GM23338 (cell line): Measurements from ENCODE around the gene DDR2. TPM values are rescaled to one million over a fixed set of nuclear protein-coding genes. Genes with fewer than 3 reads are reported as not detected.

ENCODE experiments used
- ATAC-seq: fragments of 200-7000 bp; cut with Tn5 transposase; 3 replicates; pipeline ENCODE4 v1.9.1; 2020
- DNase-seq: peaks from one replicate; pipeline ENCODE4 v3.0.0-alpha.2; 2015; ENCODE audit warnings: low spot score
- H2AFZ ChIP-seq: fragments of 200-600 bp; sonication (generic); 2 replicates; pipeline ENCODE4 v1.8.0; 2016; ENCODE audit warnings: antibody characterized with exemption, mild to moderate bottlenecking, moderate library complexity
- H3F3A ChIP-seq: fragments of 200-600 bp; sonication (generic); replicated peaks from 2 replicates; pipeline ENCODE4 v1.8.0; 2017; ENCODE audit warnings: antibody characterized with exemption, mixed run types, low read depth
- H3K27ac ChIP-seq: fragments of 200-600 bp; sonication (generic); 2 replicates; pipeline ENCODE4 v1.6.1; 2016; ENCODE audit warnings: low read depth
- H3K27me3 ChIP-seq: fragments of 200-600 bp; sonication (generic); 2 replicates; pipeline ENCODE4 v1.8.0; 2016; ENCODE audit warnings: mild to moderate bottlenecking, mixed run types, moderate library complexity; ENCODE audit not compliant: insufficient read depth
- H3K36me3 ChIP-seq: fragments of 200-600 bp; sonication (generic); 2 replicates; pipeline ENCODE4 v1.8.0; 2016; ENCODE audit warnings: mild to moderate bottlenecking; ENCODE audit not compliant: insufficient read depth
- H3K4me1 ChIP-seq: fragments of 200-600 bp; sonication (generic); 2 replicates; pipeline ENCODE4 v1.8.0; 2016; ENCODE audit warnings: mild to moderate bottlenecking, moderate library complexity; ENCODE audit not compliant: insufficient read depth
- H3K4me2 ChIP-seq: fragments of 200-600 bp; sonication (generic); 2 replicates; pipeline ENCODE4 v1.7.1; 2017; ENCODE audit warnings: mixed run types
- H3K4me3 ChIP-seq: fragments of 200-600 bp; sonication (generic); 2 replicates; pipeline ENCODE4 v1.6.1; 2016; ENCODE audit warnings: mixed run types
- H3K79me2 ChIP-seq: fragments of 200-600 bp; sonication (generic); replicated peaks from 2 replicates; pipeline ENCODE4 v1.8.0; 2017; ENCODE audit warnings: mild to moderate bottlenecking; ENCODE audit not compliant: insufficient read depth
- H3K9me2 ChIP-seq: fragments of 200-600 bp; sonication (generic); 2 replicates; pipeline ENCODE4 v1.8.0; 2017; ENCODE audit not compliant: insufficient read depth
- H4K20me1 ChIP-seq: fragments of 200-600 bp; sonication (generic); replicated peaks from 2 replicates; pipeline ENCODE4 v1.8.0; 2017; ENCODE audit warnings: mild to moderate bottlenecking; ENCODE audit not compliant: insufficient read depth
- H3K27ac Mint-ChIP-seq: 2 replicates; pipeline ENCODE4 v1.8.0; 2020; ENCODE audit warnings: inconsistent platforms, mild to moderate bottlenecking, moderate library complexity, mixed read lengths
- H3K27me3 Mint-ChIP-seq: 3 replicates; pipeline ENCODE4 v1.8.0; 2022; ENCODE audit warnings: low read depth, mild to moderate bottlenecking, moderate library complexity, mixed read lengths, inconsistent platforms; ENCODE audit not compliant: insufficient read depth, poor library complexity
- H3K36me3 Mint-ChIP-seq: 3 replicates; pipeline ENCODE4 v1.8.0; 2021; ENCODE audit warnings: low read depth, mild to moderate bottlenecking, inconsistent platforms, moderate library complexity, mixed read lengths
- H3K4me1 Mint-ChIP-seq: 3 replicates; pipeline ENCODE4 v1.8.0; 2020; ENCODE audit warnings: mild to moderate bottlenecking, inconsistent platforms, mixed read lengths
- H3K4me3 Mint-ChIP-seq: 3 replicates; pipeline ENCODE4 v1.8.0; 2021; ENCODE audit warnings: moderate library complexity, mild to moderate bottlenecking, inconsistent platforms, mixed read lengths
- H3K9me3 Mint-ChIP-seq: 3 replicates; pipeline ENCODE4 v1.8.0; 2020; ENCODE audit warnings: moderate library complexity, mild to moderate bottlenecking, inconsistent platforms, mixed read lengths
- CREB1 ChIP-seq: fragments of 250-450 bp; sonication (Bioruptor Pico); IDR thresholded peaks from 2 replicates; pipeline ENCODE4 v1.5.0; 2020; ENCODE audit warnings: low read depth, mild to moderate bottlenecking, moderate library complexity
- CTCF ChIP-seq, 2 experiments: fragments of 200-600 bp in 1 of 2; sonication (generic) in 1 of 2; conservative IDR thresholded peaks; 2 replicates each; pipeline versions ENCODE4 v1.5.1 to v1.6.1; 2016 to 2017; ENCODE audit warnings: antibody characterized with exemption in 2 of 2, low read depth in 2 of 2, mild to moderate bottlenecking in 2 of 2, moderate library complexity in 1 of 2
- ETS1 ChIP-seq: IDR thresholded peaks from 2 replicates; pipeline ENCODE4 v1.6.1; 2016; ENCODE audit warnings: antibody characterized with exemption
- EZH2 ChIP-seq: fragments of 200-600 bp; sonication (generic); IDR thresholded peaks from one replicate; pipeline ENCODE4 v1.8.0; 2017; ENCODE audit warnings: antibody characterized with exemption, mild to moderate bottlenecking, low read depth; ENCODE audit not compliant: unreplicated experiment
- EZH2phosphoT487 ChIP-seq: fragments of 200-600 bp; sonication (generic); IDR thresholded peaks from one replicate; pipeline ENCODE4 v1.8.1; 2018; ENCODE audit warnings: antibody characterized with exemption; ENCODE audit not compliant: unreplicated experiment
- JUNB ChIP-seq: IDR thresholded peaks from one replicate; pipeline ENCODE4 v1.6.1; 2016; ENCODE audit warnings: antibody characterized with exemption; ENCODE audit not compliant: unreplicated experiment
- NANOG ChIP-seq: IDR thresholded peaks from 2 replicates; pipeline ENCODE4 v1.6.1; 2016; ENCODE audit warnings: antibody characterized with exemption, borderline replicate concordance
- POLR2AphosphoS5 ChIP-seq: IDR thresholded peaks from 2 replicates; pipeline ENCODE4 v1.6.1; 2016; ENCODE audit warnings: antibody characterized with exemption, low read depth
- REST ChIP-seq: IDR thresholded peaks from one replicate; pipeline ENCODE4 v1.6.1; 2018; ENCODE audit warnings: antibody characterized with exemption; ENCODE audit not compliant: unreplicated experiment
- STAT1 ChIP-seq: IDR thresholded peaks from one replicate; pipeline ENCODE4 v1.6.1; 2016; ENCODE audit warnings: antibody characterized with exemption; ENCODE audit not compliant: unreplicated experiment
- ZNF114 ChIP-seq: fragments of 250-450 bp; sonication (Bioruptor Pico); IDR thresholded peaks from 2 replicates; pipeline ENCODE4 v1.5.0; 2020; ENCODE audit warnings: mild to moderate bottlenecking, moderate library complexity
- ZNF331 ChIP-seq: fragments of 250-450 bp; sonication (Bioruptor Pico); IDR thresholded peaks from 2 replicates; pipeline ENCODE4 v1.5.0; 2020; ENCODE audit warnings: low read depth, mild to moderate bottlenecking, moderate library complexity
- ZNF462 ChIP-seq: fragments of 250-450 bp; sonication (Bioruptor Pico); IDR thresholded peaks from 2 replicates; pipeline ENCODE4 v1.5.0; 2020; ENCODE audit warnings: mild to moderate bottlenecking, moderate library complexity
- polyA plus RNA-seq: library from polyadenylated mRNA; unstranded; fragments of >200 nt; fragmentation: Nextera tagmentation; extraction: Ambion mirVana; gene quantifications from 2 replicates; pipeline ENCODE4 v1.2.1, GENCODE V29; 2016
- total RNA-seq: library from RNA; depleted of rRNA; stranded (reverse); fragments of >200 nt; shearing (Covaris generic); gene quantifications from 2 replicates; pipeline ENCODE4 v1.2.3, GENCODE V29; 2014

The DDR2 gene
- total and polyA plus RNA-seq, 2 experiments from 2014 or later: 0.66 to 1.8 TPM

- Mint-ChIP-seq H3K27ac (no peak overlapping the region), H3K4me3 (no peak overlapping the region), H3K27me3 (peaks cover 1% of the 10 kb centered on the region), H3K4me1 (peaks cover 8% of the 10 kb centered on the region; the same call in 2 of the 3 replicates), H3K36me3 (no peaks in the 10 kb centered on the region), H3K9me3 (no peaks in the 10 kb centered on the region)
- no peak overlapping the region for H3K4me3 ChIP-seq
- H3K4me1 ChIP-seq: peaks cover 6% of the 10 kb centered on the region; the same call in 1 of the 2 replicates
- no peak for TF ChIP-seq EZH2phosphoT487
- TF ChIP-seq ETS1: no peak
- no peak for TF ChIP-seq NANOG
- no peak for TF ChIP-seq REST
- no peak for TF ChIP-seq POLR2AphosphoS5
- no peak for TF ChIP-seq CREB1 (CRISPR knock-in tag)
- TF ChIP-seq STAT1: no peak
- TF ChIP-seq EZH2: no peak
- no peak for TF ChIP-seq ZNF331 (CRISPR knock-in tag)
- TF ChIP-seq CTCF (conservative IDR thresholded peaks at IDR 0.05; ENCODE audit: low read depth in 2 of 2): no peak
- no peak for TF ChIP-seq JUNB
- TF ChIP-seq ZNF114 (CRISPR knock-in tag): no peak
- no peak for TF ChIP-seq ZNF462 (CRISPR knock-in tag)
- no peaks in the 10 kb centered on the region for H3K79me2 ChIP-seq
- DNase-seq: no peak
- peak overlapping the region; percentile 77 for H2AFZ ChIP-seq
- H3K27me3 ChIP-seq: no peaks in the 10 kb centered on the region
- no peak overlapping the region for H3K27ac ChIP-seq
- H3K9me2 ChIP-seq: peaks cover 5% of the 10 kb centered on the region; the same call in 1 of the 2 replicates
- ATAC-seq: peak; percentile 57
- H4K20me1 ChIP-seq: no peaks in the 10 kb centered on the region
- no peak overlapping the region for H3K4me2 ChIP-seq
- no peaks in the 10 kb centered on the region for H3F3A ChIP-seq
- H3K36me3 ChIP-seq: no peaks in the 10 kb centered on the region
These were observed 200.2 kb downstream of the DDR2 start for GRCh38 chr1:162832470-162832869.
